NCI-H524 (cell line): Measurements from ENCODE around the gene TIMELESS.
A peak's percentile ranks its signal among the peaks of the same experiment; 100 is the strongest.
"Not testable (repeated sequence)": the region's sequence is repeated elsewhere in the genome, so short reads cannot be mapped to it uniquely, and the experiment has no call there.

Source experiments
- DNase-seq, 2 experiments: peaks; one replicate each; lab custom pipeline; 2025; lab: John Stamatoyannopoulos, UW

TIMELESS gene

GRCh38 chr12:56448860-56449621 lies at the start of gene TIMELESS:
TSS of gene TIMELESS (minus strand) at chr12:56449426. CDS start at chr12:56434170, 15,256 bp downstream.
- DNase-seq, result peak; percentile 90 to 91

GRCh38 chr12:56498126-56498902 lies 49.1 kb upstream of the TIMELESS start:
- DNase-seq, result not testable (repeated sequence)

GRCh38 chr12:56496704-56497103 lies 47.5 kb upstream of the TIMELESS start:
- DNase-seq, result peak in 1 of 2 experiments; percentile 32

- not testable (repeated sequence) for DNase-seq
Observed at GRCh38 chr12:56494481-56494880, 45.3 kb upstream of the TIMELESS start.

- not testable (repeated sequence) for DNase-seq
Observed at GRCh38 chr12:56494106-56494415, 44.8 kb upstream of the TIMELESS start.

- peak in 1 of 2 experiments; percentile 28 for DNase-seq
Observed at GRCh38 chr12:56493409-56494105, 44.3 kb upstream of the TIMELESS start.

GRCh38 chr12:56490360-56490759 lies 41.1 kb upstream of the TIMELESS start:
- DNase-seq, result peak in 1 of 2 experiments; percentile 29

GRCh38 chr12:56488041-56488955 lies 39.1 kb upstream of the TIMELESS start, which contains the start of gene GLS2:
TSS of gene GLS2 (minus strand) at chr12:56488161. CDS start at chr12:56488118, 43 bp downstream.
- DNase-seq, result peak; percentile 59 to 69

- DNase-seq, result peak; percentile 42 to 74
Observed at GRCh38 chr12:56487448-56488040, 38.3 kb upstream of the TIMELESS start.

- DNase-seq, result no peak
Observed at GRCh38 chr12:56486694-56487093, 37.5 kb upstream of the TIMELESS start.

GRCh38 chr12:56484566-56484965 lies 35.3 kb upstream of the TIMELESS start:
- no peak for DNase-seq

GRCh38 chr12:56479625-56480024 lies 30.4 kb upstream of the TIMELESS start:
- no peak for DNase-seq

- no peak for DNase-seq
Observed at GRCh38 chr12:56477521-56478225, 28.4 kb upstream of the TIMELESS start.

GRCh38 chr12:56476972-56477432 lies 27.8 kb upstream of the TIMELESS start:
- DNase-seq, result no peak

- DNase-seq, result no peak
Observed at GRCh38 chr12:56476143-56476542, 26.9 kb upstream of the TIMELESS start.

- no peak for DNase-seq
Observed at GRCh38 chr12:56474389-56474788, 25.2 kb upstream of the TIMELESS start.

GRCh38 chr12:56469007-56469930 lies 20.0 kb upstream of the TIMELESS start:
- DNase-seq, result no peak

GRCh38 chr12:56468216-56469006 lies 19.2 kb upstream of the TIMELESS start, which contains the start of gene SPRYD4:
TSS of gene SPRYD4 (plus strand) at chr12:56468578. CDS start at chr12:56468592, 14 bp downstream.
- peak; percentile 72 to 93 for DNase-seq
